ENCODE measurements around the gene PDE3A. TPM values are rescaled to one million over a fixed set of nuclear protein-coding genes. Genes with fewer than 3 reads are reported as not detected.

PDE3A gene
- polyA plus RNA-seq, 3 donors: 0.10 TPM; not detected in 2

DNA sequence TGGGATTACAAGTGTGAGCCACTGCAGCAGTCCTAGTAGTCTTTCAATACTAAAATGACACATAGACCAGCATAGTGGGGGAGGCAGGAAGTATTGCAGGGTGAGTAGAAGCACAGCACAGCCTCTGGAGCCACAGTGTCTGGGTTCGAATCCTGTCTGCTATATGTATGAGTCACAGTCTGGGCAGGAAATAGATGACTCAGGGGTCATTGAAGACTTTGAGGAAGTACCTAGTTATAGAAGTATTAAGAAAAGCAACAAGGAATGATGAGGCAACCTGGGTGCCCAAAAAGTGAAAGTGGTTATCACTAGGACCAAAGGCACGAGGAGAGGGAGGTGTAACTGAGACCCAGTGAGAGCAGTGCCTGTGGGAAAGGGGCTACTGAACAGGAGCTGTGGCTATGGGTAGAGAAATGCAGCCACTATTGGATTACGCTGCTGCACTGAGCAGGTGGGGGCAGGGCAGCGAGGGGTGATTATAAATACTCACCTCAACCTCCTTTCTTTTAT, 124.0 kb downstream of the PDE3A start:
- H3K4me1 Mint-ChIP-seq: peaks cover 9% of the 10 kb centered on the region
- Histone ChIP-seq H3K79me2 (ENCODE audit: insufficient read depth, low read length) (no peaks in the 10 kb centered on the region), H3K36me3 (replicated peaks in 1 of 2; ENCODE audit: control insufficient read depth in 1 of 2, insufficient read depth in 2 of 2, low read length in 2 of 2) (no peaks in the 10 kb centered on the region), H3K4me3 (replicated peaks in 1 of 3; ENCODE audit: low read depth in 2 of 3, low read length in 3 of 3) (peak overlapping the region in 1 of 3 experiments; percentile 23), H2AFZ (ENCODE audit: insufficient read depth, low read depth, low read length, poor library complexity, severe bottlenecking) (no peak overlapping the region), H3K4me1 (ENCODE audit: control insufficient read depth in 1 of 2, insufficient read depth in 2 of 2, low read length in 2 of 2) (peaks cover 6 to 8% of the 10 kb centered on the region in 2 donors), H4K20me1 (ENCODE audit: insufficient read depth, low read length) (no peaks in the 10 kb centered on the region), H3K27ac (ENCODE audit: low read depth in 1 of 2, low read length in 2 of 2) (no peak overlapping the region), H3K4me2 (replicated peaks; ENCODE audit: extremely low read depth, low read length, poor library complexity, severe bottlenecking) (peak overlapping the region; percentile 45), H3K27me3 (ENCODE audit: control insufficient read depth in 2 of 2, insufficient read depth in 2 of 2, low read length in 2 of 2) (no peaks in the 10 kb centered on the region), H3K9ac (ENCODE audit: insufficient read depth, low read length, poor library complexity, severe bottlenecking) (no peak overlapping the region), H3K9me3 (replicated peaks in 1 of 2; ENCODE audit: control insufficient read depth in 1 of 2, insufficient read depth in 1 of 2, low read length in 2 of 2) (peaks cover 0 to 3% of the 10 kb centered on the region in 2 donors)
- peak overlapping the region in 4 of 7 donors; percentile 39 to 72 (median 48) for H3K27ac Mint-ChIP-seq
- H3K27me3 Mint-ChIP-seq (ENCODE audit: low read depth in 3 of 3): peaks cover 0 to 3% (median 0%) of the 10 kb centered on the region in 3 donors
- H3K36me3 Mint-ChIP-seq: no peaks in the 10 kb centered on the region
- DNase-seq: peak; percentile 72 to 84 (median 74)
- 0% methylated on average over 2 of the region's 4 CpGs for WGBS (ENCODE audit: insufficient coverage)
- H3K4me3 Mint-ChIP-seq: peak overlapping the region in 1 of 2 donors; percentile 39
- TF ChIP-seq, protein P1, sequence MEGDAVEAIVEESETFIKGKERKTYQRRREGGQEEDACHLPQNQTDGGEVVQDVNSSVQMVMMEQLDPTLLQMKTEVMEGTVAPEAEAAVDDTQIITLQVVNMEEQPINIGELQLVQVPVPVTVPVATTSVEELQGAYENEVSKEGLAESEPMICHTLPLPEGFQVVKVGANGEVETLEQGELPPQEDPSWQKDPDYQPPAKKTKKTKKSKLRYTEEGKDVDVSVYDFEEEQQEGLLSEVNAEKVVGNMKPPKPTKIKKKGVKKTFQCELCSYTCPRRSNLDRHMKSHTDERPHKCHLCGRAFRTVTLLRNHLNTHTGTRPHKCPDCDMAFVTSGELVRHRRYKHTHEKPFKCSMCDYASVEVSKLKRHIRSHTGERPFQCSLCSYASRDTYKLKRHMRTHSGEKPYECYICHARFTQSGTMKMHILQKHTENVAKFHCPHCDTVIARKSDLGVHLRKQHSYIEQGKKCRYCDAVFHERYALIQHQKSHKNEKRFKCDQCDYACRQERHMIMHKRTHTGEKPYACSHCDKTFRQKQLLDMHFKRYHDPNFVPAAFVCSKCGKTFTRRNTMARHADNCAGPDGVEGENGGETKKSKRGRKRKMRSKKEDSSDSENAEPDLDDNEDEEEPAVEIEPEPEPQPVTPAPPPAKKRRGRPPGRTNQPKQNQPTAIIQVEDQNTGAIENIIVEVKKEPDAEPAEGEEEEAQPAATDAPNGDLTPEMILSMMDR (IDR thresholded peaks at IDR 0.05): no peak
- intact Hi-C loops (cut with micrococcal nuclease): no loop called here
- H3K9me3 Mint-ChIP-seq: peaks cover 0 to 3% (median 0%) of the 10 kb centered on the region in 7 donors

DNA sequence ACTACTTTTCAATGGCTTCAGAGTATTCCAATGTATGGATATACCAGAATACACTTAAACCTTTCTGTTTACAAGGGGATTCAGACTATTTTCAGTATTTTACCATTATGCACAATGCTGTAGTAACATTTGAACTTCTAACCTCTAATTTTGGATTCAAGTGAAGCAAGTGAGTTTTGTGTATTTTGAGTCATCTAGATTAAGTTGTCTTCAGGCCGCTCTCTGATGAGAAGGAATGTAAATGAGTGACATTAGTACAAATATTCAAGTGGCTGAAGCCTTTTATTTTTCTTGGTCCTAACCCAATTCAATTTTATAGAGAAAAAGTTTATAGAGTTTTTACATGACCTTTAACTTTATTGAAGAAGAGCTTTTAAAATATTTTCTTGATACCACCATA, 125.6 kb downstream of the PDE3A start:
- no peak overlapping the region for H3K9ac ChIP-seq (ENCODE audit: insufficient read depth, low read length, poor library complexity, severe bottlenecking)
- no peak overlapping the region for H3K27ac Mint-ChIP-seq
- peaks cover 0 to 3% (median 0%) of the 10 kb centered on the region in 3 donors for H3K27me3 Mint-ChIP-seq (ENCODE audit: low read depth in 3 of 3)
- TF ChIP-seq, protein P1 (IDR thresholded peaks at IDR 0.05): no peak
- H3K36me3 ChIP-seq (replicated peaks in 1 of 2; ENCODE audit: control insufficient read depth in 1 of 2, insufficient read depth in 2 of 2, low read length in 2 of 2): no peaks in the 10 kb centered on the region
- H3K4me3 ChIP-seq (replicated peaks in 1 of 3; ENCODE audit: low read depth in 2 of 3, low read length in 3 of 3): no peak overlapping the region
- intact Hi-C loops (cut with micrococcal nuclease): no loop called here
- H3K9me3 ChIP-seq (replicated peaks in 1 of 2; ENCODE audit: control insufficient read depth in 1 of 2, insufficient read depth in 1 of 2, low read length in 2 of 2): peaks cover 0 to 3% of the 10 kb centered on the region in 2 donors
- H3K4me1 ChIP-seq (ENCODE audit: control insufficient read depth in 1 of 2, insufficient read depth in 2 of 2, low read length in 2 of 2): peaks cover 6 to 8% of the 10 kb centered on the region in 2 donors
- no peaks in the 10 kb centered on the region for H3K36me3 Mint-ChIP-seq
- H3K27ac ChIP-seq (ENCODE audit: low read depth in 1 of 2, low read length in 2 of 2): no peak overlapping the region
- no peak overlapping the region for H2AFZ ChIP-seq (ENCODE audit: insufficient read depth, low read depth, low read length, poor library complexity, severe bottlenecking)
- no CpG with 5 or more reads among the region's 1 CpG for WGBS (ENCODE audit: insufficient coverage)
- H3K4me2 ChIP-seq (replicated peaks; ENCODE audit: extremely low read depth, low read length, poor library complexity, severe bottlenecking): no peak overlapping the region
- H3K9me3 Mint-ChIP-seq: peaks cover 0 to 3% (median 0%) of the 10 kb centered on the region in 7 donors
- no peak overlapping the region for H3K4me3 Mint-ChIP-seq
- H3K4me1 Mint-ChIP-seq: peaks cover 9% of the 10 kb centered on the region
- no peaks in the 10 kb centered on the region for H3K79me2 ChIP-seq (ENCODE audit: insufficient read depth, low read length)
- no peaks in the 10 kb centered on the region for H4K20me1 ChIP-seq (ENCODE audit: insufficient read depth, low read length)
- DNase-seq: no peak
- H3K27me3 ChIP-seq (ENCODE audit: control insufficient read depth in 2 of 2, insufficient read depth in 2 of 2, low read length in 2 of 2): no peaks in the 10 kb centered on the region

Data from CD14-positive monocyte (primary cell).